ENCODE data around the gene SPTB. TPM values are rescaled to one million over a fixed set of nuclear protein-coding genes. Genes with fewer than 3 reads are reported as not detected.

Gene SPTB
- polyA plus RNA-seq, 1 donor (not counting 4 experiments of a cell fraction or from before 2014, with no cell fraction given) = not detected

GRCh38 chr14:64850369-64851137, 29.2 kb downstream of the SPTB start:
- dilution Hi-C loops (cut with MboI; ENCODE audit: extremely low pct_ligation_motif_present, low sequenced_read_pairs) = no loop called here
- no peak overlapping the region for H3K4me3 ChIP-seq (ENCODE audit: control insufficient read depth in 2 of 3, extremely low read depth in 1 of 3, insufficient read depth in 2 of 3, low read depth in 1 of 3, low read length in 3 of 3)
- H3K9me3 ChIP-seq (ENCODE audit: control insufficient read depth, low read depth, low read length) = no peaks in the 10 kb centered on the region
- H3K79me2 ChIP-seq (ENCODE audit: control insufficient read depth, insufficient read depth, low read length) = no peaks in the 10 kb centered on the region
- peaks cover 56% of the 10 kb centered on the region for H3K27me3 ChIP-seq (ENCODE audit: control insufficient read depth, extremely low read depth, insufficient read depth, low read length)
- H2AFZ ChIP-seq (ENCODE audit: control insufficient read depth, low read length) = no peak overlapping the region
- no peak overlapping the region for H3K4me2 ChIP-seq (ENCODE audit: control insufficient read depth, extremely low read depth, insufficient read depth, low read depth, low read length)
- H3K9ac ChIP-seq (ENCODE audit: control insufficient read depth, extremely low read depth, insufficient read depth, low read length) = no peak overlapping the region
- no peaks in the 10 kb centered on the region for H3K9me1 ChIP-seq (ENCODE audit: control insufficient read depth, extremely low read depth, insufficient read depth, low read length)
- no peak for FAIRE-seq
- DNase-seq (ENCODE audit: low read depth, low spot score) = no peak
- H4K20me1 ChIP-seq (ENCODE audit: control insufficient read depth, extremely low read depth, insufficient read depth, low read length) = no peaks in the 10 kb centered on the region
- H3K36me3 ChIP-seq (ENCODE audit: control insufficient read depth in 2 of 2, extremely low read depth in 1 of 2, insufficient read depth in 2 of 2, low read length in 2 of 2) = no peaks in the 10 kb centered on the region
- H3K4me1 ChIP-seq (ENCODE audit: control insufficient read depth, extremely low read depth, insufficient read depth, low read length) = no peaks in the 10 kb centered on the region
- no peak overlapping the region for H3K27ac ChIP-seq (ENCODE audit: control insufficient read depth, insufficient read depth, low read length)
- TF ChIP-seq CTCF (optimal IDR thresholded peaks at IDR 0.05 in 1 of 3, IDR thresholded peaks at IDR 0.05 in 1 of 3, conservative IDR thresholded peaks at IDR 0.05 in 1 of 3; ENCODE audit: extremely low read depth in 1 of 3, insufficient read depth in 2 of 3, low read length in 3 of 3) = no peak
- TF ChIP-seq EZH2 (IDR thresholded peaks at IDR 0.05; ENCODE audit: low read length) = no peak

- TF ChIP-seq CTCF (optimal IDR thresholded peaks at IDR 0.05 in 1 of 3, IDR thresholded peaks at IDR 0.05 in 1 of 3, conservative IDR thresholded peaks at IDR 0.05 in 1 of 3; ENCODE audit: extremely low read depth in 1 of 3, insufficient read depth in 2 of 3, low read length in 3 of 3) = no peak
- TF ChIP-seq EZH2 (IDR thresholded peaks at IDR 0.05; ENCODE audit: low read length) = no peak
- no peak overlapping the region for H3K9ac ChIP-seq (ENCODE audit: control insufficient read depth, extremely low read depth, insufficient read depth, low read length)
- no peaks in the 10 kb centered on the region for H3K79me2 ChIP-seq (ENCODE audit: control insufficient read depth, insufficient read depth, low read length)
- H2AFZ ChIP-seq (ENCODE audit: control insufficient read depth, low read length) = no peak overlapping the region
- no peak overlapping the region for H3K4me3 ChIP-seq (ENCODE audit: control insufficient read depth in 2 of 3, extremely low read depth in 1 of 3, insufficient read depth in 2 of 3, low read depth in 1 of 3, low read length in 3 of 3)
- peaks cover 60% of the 10 kb centered on the region for H3K27me3 ChIP-seq (ENCODE audit: control insufficient read depth, extremely low read depth, insufficient read depth, low read length)
- H3K9me3 ChIP-seq (ENCODE audit: control insufficient read depth, low read depth, low read length) = no peaks in the 10 kb centered on the region
- no peaks in the 10 kb centered on the region for H3K4me1 ChIP-seq (ENCODE audit: control insufficient read depth, extremely low read depth, insufficient read depth, low read length)
- no peaks in the 10 kb centered on the region for H3K36me3 ChIP-seq (ENCODE audit: control insufficient read depth in 2 of 2, extremely low read depth in 1 of 2, insufficient read depth in 2 of 2, low read length in 2 of 2)
- no peaks in the 10 kb centered on the region for H3K9me1 ChIP-seq (ENCODE audit: control insufficient read depth, extremely low read depth, insufficient read depth, low read length)
- FAIRE-seq = no peak
- H3K27ac ChIP-seq (ENCODE audit: control insufficient read depth, insufficient read depth, low read length) = no peak overlapping the region
- no peak overlapping the region for H3K4me2 ChIP-seq (ENCODE audit: control insufficient read depth, extremely low read depth, insufficient read depth, low read depth, low read length)
- DNase-seq (ENCODE audit: low read depth, low spot score) = no peak
- H4K20me1 ChIP-seq (ENCODE audit: control insufficient read depth, extremely low read depth, insufficient read depth, low read length) = no peaks in the 10 kb centered on the region
- dilution Hi-C loops (cut with MboI; ENCODE audit: extremely low pct_ligation_motif_present, low sequenced_read_pairs) = no loop called here
These were observed 29.8 kb downstream of the SPTB start for GRCh38 chr14:64849940-64850339.

Data from keratinocyte (primary cell).